Fibroblast of skin of scalp (primary cell): Measurements from ENCODE around the gene BEGAIN.

Source experiments
- DNase-seq: peaks from one replicate; pipeline ENCODE4 v3.0.0-alpha.2; 2013

Gene BEGAIN

DNA sequence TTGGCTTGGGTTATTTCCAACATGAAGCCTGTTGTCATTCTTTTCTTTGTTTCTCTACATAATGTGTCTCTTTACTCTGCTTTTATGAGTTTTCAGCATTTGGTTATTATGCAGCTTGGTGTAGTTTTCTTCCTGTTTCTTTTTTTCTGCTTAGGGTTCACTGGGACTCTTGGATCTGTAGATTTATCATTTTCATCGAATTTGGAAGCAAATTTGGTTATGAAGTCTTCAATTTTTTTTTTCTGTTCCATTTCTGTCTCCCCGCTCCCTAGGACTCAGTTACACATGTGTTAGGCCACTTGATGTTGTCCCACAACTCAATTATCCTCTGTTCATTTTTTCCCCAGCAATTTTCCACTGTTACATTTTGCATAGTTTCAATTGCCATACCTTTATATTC is 13.8 kb upstream of the BEGAIN start:
- no peak for DNase-seq

DNA sequence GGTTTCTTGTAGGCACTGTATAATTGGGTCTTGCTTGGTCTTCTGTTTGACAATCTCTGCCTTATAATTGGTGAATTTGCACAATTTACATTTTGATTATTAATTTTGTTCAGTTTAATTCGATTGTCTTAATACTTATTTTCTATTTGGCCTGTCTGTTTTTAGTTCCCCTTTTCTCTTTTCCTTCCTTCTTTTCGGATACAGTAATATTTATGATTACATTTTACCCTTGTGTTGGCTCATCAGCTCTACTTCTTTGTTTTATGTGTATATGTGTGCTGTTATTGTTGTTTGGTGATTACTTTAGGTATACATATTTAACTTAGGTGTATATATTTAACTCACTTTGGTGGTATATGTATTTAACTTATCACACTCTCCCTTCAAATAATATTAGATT is 12.8 kb upstream of the BEGAIN start:
- no peak for DNase-seq

DNA sequence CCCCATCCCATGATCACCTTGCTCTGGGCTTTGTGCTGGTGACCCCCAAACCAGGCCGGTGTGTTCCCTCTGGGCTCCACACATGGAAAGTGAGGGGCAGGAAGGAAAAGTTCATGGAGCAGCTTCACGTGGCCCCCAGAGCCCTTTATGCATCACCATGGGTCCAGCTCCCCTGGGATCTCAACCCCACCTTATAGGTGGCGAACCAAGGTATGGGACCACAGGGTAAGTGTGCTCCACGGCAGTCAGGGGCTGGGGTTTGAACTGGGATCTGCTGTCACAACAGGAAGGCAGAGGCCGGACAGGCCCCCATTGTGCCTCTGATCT is 7.4 kb upstream of the BEGAIN start:
- no peak for DNase-seq

DNA sequence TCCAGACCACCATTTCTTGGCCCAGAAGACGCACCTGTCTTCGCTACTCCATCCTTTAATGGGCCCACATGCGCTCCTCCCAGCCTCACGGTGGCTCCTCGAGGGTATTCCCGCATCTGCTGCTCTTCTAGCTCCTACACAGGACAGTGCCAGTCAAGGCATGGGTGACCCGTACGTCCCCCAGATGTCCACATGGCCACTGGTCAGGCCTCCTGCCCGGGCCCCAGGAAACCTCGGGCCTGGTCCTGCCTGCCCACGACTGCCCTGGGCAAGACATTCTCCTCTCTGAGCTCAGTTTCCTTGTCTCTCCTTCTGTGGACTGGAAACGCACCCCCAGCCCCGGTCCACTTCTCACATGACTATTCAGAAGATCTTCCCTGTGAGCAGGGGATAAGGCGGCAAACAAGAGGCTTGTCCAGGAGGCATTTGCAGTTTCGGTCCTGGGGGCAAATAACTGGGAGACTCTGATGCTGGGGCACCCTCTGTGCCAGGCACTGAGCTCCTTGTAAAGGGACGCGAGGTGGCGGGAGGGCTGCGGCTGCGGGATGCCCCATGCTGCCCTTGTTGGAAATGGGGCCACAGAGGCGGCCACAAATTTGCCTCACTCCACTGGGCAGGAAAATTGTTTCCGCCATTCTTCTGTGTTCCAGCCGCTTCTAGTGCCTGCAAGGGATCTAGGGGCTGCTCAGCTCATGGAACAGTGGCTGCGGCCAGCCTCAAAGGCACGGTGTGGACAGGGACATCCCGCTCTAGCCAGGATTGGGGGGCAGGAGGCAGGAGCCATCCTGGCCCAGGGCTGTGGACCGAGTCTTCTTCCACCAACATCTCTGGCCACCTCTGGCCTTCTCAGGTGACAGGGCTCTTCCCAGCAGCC is 6.8 kb upstream of the BEGAIN start:
- no peak for DNase-seq

DNA sequence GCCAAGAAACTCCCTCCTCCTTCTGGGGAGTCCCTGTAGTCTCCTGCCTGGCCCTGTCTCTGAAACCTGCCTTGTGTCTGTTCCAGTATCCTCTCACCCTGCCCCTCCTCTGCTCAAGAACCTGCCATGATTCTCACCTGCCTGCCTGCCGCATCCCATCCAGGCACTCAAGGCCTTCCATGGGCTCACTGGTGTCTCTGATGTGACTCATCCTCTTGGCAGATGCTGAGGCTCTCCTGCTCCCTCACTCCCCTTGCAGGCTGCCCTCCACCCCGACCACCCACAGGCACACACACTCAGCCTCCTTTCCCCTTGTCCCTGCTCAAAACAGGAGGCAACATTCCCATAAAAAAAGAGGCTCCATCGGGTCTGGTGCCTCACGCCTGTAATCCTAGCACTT is 5.8 kb upstream of the BEGAIN start:
- peak; percentile 26 for DNase-seq

DNA sequence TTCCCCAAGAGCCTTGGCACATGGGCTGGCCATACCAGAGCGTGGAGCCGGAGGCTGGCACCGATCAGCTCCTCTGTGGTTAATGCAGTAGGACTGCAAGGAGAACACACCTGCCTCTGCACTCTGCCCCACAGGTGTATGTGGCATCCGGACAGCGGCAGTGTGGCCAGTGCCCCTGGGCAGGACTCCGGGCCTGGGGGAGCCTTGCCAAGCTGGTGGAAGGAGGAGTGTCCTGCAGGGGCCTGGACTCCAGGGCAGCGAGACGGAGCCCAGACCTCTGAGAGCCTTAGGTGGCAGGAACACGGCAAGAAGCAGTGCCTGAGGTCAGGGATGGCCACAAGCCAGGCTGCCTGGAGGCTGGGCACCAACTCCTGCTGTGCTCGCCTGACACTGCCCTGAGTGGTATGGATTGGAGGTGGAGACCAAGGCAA is 5.3 kb upstream of the BEGAIN start:
- DNase-seq, result no peak

DNA sequence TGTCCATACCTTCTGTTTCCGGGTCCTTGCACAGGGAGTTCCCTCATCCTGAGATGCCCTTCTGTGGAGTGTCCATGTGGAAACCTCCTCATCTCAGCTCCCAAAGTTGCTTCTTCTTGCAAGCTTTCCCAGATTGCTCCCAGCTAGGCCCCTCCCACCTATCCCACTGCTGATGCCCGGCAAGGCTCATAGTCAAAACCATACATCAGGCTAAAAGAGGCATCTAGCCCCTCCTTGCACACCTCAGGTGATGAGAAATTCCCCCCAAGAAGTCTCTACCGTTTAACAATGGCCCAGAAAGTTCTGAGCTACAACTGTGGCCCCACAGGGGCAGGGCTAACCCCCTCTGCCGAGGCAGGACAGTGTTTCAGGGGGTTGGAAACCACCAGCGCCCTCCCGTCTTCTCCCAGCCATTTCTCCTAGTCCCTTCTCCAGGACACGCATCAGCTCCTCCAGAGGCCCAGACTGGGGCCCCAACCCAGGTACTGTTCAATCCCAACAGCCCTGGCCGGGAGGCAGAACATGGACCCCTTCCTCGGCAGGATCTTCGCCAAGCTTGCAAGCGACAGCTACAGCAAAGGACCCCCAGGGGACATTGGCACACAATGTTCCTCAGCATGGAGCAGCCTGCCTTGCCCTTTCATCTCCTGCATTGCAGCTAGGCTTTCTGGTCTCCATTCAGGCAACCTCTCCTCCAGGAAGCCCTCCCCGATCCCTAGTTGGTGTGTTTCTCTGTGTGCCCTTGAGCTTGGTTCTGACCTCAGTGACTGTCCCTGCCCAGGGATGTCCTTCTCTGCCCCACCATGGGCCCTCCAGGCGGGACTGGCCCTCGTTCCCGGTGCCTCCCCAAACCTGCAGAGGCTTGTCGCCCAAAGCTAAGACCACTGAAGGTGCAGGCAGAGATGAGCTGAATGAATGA is 4.5 kb upstream of the BEGAIN start:
- no peak for DNase-seq

DNA sequence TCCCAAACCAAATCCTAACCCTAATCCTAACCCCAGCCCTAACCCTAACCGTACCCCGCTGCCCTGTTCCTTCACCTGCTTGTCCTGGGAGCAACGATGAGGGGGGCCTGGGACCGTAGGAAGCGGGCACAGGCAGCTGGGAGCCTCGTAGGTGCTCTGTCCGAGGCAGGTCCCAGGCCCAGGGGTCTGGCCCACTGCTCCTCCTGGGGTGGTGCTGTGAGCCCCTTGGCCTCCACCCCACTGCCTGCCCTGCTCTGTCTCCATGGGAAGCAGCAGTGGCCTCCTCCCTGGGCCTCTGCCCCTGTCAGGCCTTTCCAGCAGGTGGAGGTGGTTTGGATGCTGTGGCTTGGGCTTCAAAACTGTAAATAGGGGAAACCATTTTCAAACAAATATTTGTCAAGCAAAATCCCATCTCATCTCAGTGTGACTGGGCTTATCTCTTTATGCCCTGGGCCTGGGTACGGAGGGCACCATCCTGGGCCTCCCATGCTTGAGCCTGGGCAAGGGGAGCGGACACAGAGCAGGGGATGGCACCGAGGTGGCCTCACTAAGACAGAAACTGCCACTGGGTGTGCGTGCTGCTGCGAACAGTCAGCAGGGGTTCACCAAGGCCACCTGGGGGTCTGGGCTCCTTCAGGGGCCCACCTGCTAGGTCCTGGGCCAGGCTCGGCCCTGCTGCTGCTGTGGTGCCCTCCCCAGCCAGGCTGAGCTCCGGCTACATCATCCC is 3.7 kb upstream of the BEGAIN start:
- no peak for DNase-seq

DNA sequence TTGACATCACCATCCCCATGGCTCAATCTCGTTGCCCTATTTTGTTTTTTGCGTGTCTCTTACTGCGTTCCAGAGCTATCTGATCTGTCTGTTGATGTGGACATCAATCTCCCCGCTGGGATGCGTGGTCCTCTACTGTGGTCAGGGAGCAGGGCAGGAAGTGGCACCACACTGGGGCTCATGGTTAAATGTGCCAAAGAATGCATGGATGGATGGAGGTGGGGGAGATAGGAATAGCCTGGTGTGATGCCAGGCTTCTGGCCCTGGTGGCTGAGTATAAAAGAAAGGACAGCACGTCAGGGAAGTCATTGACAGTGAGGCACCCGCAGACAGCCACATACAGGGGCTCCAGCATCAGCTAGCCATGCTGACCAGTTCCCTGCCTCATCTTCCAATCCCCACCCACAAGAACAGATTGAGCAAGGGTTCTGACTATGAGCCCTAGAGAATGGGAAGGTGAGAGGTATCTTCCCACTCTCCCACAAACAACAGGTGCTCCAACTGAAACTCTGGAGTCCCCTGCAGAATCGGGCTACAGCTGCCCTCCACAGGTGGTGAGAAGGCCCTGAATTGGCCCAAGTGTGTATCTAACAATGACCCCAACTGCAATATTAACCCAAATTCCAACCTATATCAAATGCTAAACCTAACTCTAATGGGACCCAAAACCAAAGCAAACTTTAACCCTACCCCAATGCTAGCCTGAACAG is 2.7 kb upstream of the BEGAIN start:
- no peak for DNase-seq

DNA sequence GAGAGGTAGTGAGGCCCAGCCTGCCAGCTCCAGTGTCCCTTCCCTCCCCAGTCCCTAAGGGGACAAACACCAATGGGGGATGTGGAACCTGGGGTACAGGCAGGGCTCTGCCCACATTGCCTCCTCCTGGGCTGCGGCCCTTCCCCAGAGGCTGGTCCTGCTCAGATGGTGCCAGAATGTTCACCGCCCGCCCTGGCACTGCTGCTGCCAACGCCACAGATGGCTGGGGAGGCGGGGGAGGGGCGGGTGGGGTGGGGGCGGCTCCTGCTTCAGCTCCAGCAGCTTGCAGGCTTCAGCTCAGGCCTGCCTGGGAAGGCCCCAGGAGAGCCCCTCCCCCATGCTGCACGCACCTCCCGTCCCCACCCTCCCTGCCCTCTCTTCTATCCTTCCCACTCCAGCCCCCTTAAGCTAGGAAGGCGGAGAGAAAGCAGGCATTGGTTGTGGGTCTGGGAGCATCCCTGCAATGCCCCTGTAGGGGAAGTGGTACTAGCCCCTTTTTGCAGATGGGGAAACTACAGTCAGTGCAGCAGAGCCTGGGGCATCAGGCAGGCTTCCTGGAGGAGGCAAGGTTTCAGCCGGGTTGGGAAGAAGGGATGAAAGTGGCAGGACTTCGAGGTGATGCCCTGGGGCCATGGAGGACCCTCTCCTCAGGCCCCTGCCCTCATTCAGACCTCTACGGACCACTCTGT is 2.0 kb upstream of the BEGAIN start:
- no peak for DNase-seq

DNA sequence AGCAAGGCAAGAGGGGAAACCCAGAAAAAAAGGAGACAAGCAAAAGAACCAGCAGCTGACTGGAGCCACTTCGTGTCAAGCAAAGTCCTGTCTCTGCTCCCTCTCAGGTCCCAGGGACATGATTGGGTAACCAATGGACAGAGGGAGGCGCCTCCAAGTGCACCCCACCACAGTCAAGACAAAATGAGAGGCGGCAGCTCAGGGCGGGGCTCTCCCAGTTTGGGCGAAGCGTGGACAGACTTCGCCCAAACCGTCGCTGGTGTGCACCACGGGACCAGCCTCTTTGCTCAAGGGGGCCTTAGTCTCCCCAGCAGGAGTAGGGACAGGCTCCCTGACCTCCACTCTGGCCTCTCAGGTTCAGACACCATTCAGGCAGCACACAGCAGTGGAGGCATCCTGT is 1.5 kb upstream of the BEGAIN start:
- DNase-seq, result no peak

DNA sequence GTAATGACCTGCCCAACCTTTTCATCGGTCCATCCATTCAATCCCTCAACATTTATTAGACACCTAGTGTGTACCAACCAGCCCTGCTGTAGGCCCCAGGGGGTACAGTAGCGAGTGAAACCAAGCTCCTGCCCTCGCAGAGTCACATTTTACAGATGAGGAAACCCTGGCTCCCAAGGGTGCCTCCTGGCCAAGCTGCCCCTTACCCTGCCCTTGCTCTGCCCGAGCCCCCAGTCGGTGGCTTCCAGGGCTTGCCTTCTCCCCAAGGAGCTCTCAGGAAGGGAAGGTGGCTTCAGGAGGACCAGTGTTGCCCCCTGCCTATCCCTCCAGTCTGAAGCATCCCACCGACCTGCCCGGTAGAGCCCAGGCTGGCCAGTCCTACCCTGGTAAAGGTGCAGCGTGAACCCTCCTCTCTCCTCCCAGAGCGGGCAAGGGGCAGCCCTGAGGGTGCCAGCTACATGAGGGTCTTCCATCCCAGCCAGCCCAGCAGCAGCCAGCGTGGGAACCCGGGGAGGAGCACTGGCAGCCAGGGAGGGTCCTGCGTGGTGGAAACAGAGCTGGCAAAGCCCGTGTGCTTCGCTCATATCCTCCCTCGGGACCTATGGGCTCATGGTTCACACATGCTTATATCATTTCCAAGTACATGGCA is 670 bp upstream of the BEGAIN start:
- peak; percentile 16 for DNase-seq

DNA sequence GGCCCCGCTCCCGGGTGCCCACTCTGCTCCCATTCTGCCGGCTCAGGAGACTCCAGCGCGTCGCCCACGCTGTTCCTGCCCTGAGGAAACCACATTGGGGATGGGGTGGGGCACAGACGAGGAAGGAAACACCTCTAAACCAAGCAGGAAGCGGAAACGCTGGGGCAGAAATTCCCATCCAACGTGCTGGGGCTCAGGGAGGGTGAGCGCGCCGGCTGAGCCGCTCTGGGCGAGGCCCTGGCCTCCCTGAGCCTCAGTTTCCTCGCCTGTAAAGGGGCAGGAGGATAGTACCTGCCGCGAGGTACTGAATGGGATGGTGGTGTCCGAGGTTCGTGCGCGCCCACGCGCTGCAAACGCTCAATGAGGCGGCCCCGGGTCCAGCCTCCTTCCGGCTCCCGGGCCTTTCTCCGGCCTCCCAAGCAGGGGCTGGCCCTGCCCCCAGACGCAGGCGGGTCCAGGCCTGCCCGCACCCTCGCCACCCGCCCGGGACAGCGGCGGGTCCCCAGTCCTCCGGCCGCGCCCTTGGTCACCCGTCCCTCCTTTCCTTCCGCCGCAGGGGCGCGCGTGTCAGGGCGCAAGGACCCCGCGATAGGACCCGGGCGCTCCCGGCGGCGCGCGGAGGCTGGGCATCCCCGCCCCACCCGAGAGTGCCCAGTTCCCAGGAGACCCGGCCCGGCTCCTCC is 673 bp downstream of the BEGAIN start:
- DNase-seq, result no peak

DNA sequence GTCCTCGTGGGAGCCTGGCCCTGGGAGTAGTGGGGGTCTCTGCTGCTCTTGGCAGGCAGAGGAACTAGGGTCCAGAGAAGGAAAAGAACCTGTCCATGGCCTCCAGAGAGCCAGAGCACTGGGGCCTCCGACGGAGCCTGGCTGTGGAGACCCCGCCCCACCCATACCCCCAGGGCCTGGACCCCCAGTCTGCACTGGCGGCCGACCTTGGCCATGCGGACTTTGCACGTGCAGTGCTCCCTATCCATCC is 1.1 kb downstream of the BEGAIN start:
- no peak for DNase-seq

DNA sequence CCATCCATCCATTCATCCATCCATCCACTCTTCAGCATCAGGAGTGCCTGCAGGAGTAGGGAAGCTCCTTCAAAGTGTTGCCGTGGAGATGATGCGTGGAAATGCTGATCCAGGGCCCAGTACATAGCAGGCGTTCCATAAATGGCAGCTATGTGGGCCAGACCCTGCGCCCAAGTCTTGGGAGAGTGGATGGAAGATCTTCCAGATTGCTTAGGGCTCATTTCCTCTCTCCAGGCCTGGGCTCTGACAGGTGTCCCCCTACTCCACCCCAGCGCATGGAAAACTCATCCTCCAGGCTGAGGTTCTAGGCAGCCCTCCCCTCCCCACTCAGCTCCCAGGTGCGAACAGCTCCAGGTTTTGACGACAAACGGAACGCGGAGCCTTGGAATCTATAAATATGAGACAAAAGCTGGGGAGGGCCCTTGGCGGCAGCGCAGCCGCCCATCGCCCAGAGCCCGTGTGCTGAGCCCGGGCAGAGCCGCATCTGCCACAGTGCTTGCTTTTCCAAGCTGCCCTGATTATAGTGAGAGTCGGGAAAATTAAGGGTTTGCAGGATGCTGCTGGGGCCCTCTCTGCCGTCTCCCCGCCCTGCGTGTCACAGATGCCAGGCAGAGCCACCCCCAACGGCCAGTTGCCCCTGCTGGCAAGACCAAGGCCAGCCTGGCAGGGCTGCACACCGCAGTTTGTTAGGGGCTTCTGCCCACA is 1.6 kb downstream of the BEGAIN start:
- DNase-seq, result no peak

DNA sequence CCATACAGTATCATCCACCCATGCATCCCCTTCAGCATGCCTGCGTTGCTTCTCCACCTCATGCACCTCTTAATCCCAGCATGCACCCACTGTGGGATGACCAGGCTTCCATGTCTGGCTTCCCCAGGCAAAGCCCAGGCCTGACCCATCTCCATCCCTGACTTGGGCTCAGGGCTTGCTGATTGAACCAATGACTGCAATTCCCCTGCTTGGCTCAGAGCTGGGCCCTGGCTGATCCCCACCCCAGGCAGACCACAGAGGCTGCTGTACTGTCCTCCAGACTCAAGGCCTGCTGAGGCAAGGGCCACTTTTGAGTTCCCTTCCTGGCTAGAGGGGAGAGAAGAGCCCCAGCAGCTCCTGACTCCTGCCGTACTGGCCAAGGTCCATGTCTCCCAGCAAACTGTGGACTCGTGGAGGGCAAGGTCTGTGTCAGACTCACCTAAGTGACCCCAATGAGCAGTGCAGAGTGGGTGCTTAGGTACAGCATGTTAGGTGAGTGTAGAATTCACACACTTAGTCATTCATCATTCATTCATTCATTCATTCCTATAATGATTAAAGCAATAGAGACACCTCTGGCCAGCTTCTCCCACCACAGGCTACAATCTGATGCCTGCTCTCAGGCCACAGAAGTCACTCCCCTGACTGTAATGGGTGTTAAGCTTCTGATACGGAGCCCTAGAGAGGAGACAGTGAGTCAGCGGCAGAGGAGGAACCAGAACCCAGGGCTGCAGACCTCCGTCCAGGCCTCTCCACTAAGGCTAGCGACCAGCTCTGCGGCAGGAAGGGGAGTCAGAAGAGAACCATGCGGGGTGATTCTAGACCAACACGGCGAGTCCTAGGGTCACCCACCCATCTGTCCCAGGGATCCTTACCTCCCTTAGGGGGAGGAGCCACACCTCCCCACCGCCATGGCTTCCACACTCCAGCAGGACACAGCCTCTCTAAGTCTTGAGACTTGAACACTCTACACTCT is 2.9 kb downstream of the BEGAIN start:
- no peak for DNase-seq

DNA sequence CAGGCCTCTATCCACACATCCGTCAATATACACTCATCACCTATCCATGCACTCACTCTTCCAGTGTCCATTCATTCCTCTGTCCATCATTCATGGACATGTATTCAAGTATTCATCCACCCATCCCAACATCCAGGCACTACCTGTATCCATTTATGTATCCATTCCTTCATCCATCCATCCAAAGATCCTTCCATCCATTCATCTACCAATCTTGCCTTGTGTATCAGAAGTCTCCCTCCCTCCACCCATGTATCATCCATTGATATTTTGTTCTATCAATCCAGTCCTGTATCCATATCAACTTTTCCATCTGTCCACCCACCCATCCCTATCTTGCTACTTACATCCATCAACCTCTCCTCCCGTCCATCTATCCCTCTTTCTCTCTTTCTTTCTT is 4.0 kb downstream of the BEGAIN start:
- no peak for DNase-seq

DNA sequence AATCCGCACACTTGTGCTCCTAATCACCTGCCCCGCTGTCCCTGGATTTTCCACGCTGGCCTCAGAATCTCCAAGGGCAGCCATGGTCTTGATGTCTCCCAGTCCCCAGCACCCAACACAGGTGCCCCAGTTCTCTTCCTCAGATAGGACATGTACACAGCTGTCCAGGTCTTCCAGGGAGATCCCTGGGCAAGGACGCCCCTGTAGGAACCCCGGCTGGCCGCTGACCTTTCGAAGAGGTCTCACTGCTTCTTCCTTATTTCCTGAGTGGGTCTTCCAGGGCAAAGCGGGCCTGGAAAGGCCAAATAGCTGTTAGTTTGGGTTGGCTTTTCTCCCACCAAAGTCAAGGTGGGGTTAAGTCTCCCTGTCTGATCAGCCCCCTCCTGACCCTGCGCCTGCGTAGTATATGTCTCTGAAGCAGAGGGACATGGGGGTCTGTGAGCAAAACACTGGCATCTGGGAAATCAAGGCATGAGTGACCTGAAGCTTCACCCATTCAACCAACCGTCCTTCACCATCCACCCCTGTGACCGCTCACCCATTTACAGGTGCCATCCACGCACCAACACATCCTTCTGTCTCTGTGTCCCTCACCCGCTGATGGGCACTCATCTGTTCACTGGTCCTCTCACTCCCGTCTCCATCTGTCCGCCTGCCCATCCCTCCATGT is 4.6 kb downstream of the BEGAIN start:
- DNase-seq, result no peak
